HepG2 (cell line): ENCODE measurements around the gene C21orf58. TPM values are rescaled to one million over a fixed set of nuclear protein-coding genes. Genes with fewer than 3 reads are reported as not detected.

Source experiments
- GABPB1 ChIP-seq: IDR thresholded peaks from 2 replicates; pipeline ENCODE4 v1.6.1; 2016; ENCODE audit warnings: mild to moderate bottlenecking, missing genetic modification reagents, moderate library complexity, missing compliant biosample characterization
- IKZF4 ChIP-seq: sonication (generic); formaldehyde crosslinking; IDR thresholded peaks from 2 replicates; pipeline ENCODE4 v1.5.1; 2020; ENCODE audit warnings: borderline replicate concordance, mild to moderate bottlenecking, low read depth, missing genetic modification reagents; ENCODE audit errors: not compliant biosample characterization
- KLF6 ChIP-seq: IDR thresholded peaks from 2 replicates; pipeline ENCODE4 v1.8.0; 2016; ENCODE audit warnings: missing biosample characterization, missing genetic modification reagents
- MYC ChIP-seq: sonication (generic); formaldehyde crosslinking; IDR thresholded peaks from 2 replicates; pipeline ENCODE4 v1.9.0; 2021; ENCODE audit warnings: missing genetic modification reagents, borderline replicate concordance
- NFIC ChIP-seq: IDR thresholded peaks from 2 replicates; pipeline ENCODE4 v1.6.1; 2012; ENCODE audit warnings: mild to moderate bottlenecking, low read length, inconsistent platforms
- RBAK ChIP-seq: sonication (generic); formaldehyde crosslinking; IDR thresholded peaks from 2 replicates; pipeline ENCODE4 v1.5.1; 2020; ENCODE audit warnings: mild to moderate bottlenecking, missing genetic modification reagents
- ZNF34 ChIP-seq: sonication (generic); formaldehyde crosslinking; IDR thresholded peaks from 2 replicates; pipeline ENCODE4 v1.4.0; 2020; ENCODE audit warnings: mild to moderate bottlenecking, missing genetic modification reagents, borderline replicate concordance
- ZNF577 ChIP-seq: sonication (generic); formaldehyde crosslinking; IDR thresholded peaks from 2 replicates; pipeline ENCODE4 v1.4.0; 2020; ENCODE audit warnings: mild to moderate bottlenecking, low read depth, missing genetic modification reagents, borderline replicate concordance
- ZNF607 ChIP-seq: sonication (generic); formaldehyde crosslinking; IDR thresholded peaks from 2 replicates; pipeline ENCODE4 v1.5.1; 2020; ENCODE audit warnings: missing genetic modification reagents, mild to moderate bottlenecking, borderline replicate concordance
- polyA plus RNA-seq, 8 experiments: library from polyadenylated mRNA; depleted of rRNA in 3 of 8; stranded (reverse) in 7 of 8; unstranded in 1 of 8; fragments of >200 nt; fragmentation: Illumina TruSeq in 4 of 8; extraction: Trizol in 4 of 8; gene quantifications; 2 replicates each; pipeline versions ENCODE4 v1.2.1 to v1.2.3, GENCODE V29; 2011 to 2016; ENCODE audit warnings: low read depth in 4 of 8, missing spikeins in 1 of 8, mixed read lengths in 1 of 8; ENCODE audit not compliant: insufficient read depth in 1 of 8
- total RNA-seq, 5 experiments: library from RNA; depleted of rRNA; stranded (reverse); fragments of >200 nt; fragmentation: Illumina TruSeq; extraction: Trizol; gene quantifications; 2 replicates each; pipeline ENCODE4 v1.2.3, GENCODE V29; 2016; ENCODE audit warnings: low read depth in 1 of 5
- TF ChIP-seq, protein P1 (sequence below): sonication (generic); formaldehyde crosslinking; IDR thresholded peaks from 2 replicates; pipeline ENCODE4 v1.4.0; 2020; ENCODE audit warnings: missing genetic modification reagents
- TF ChIP-seq, protein P2 (sequence below): sonication (generic); formaldehyde crosslinking; IDR thresholded peaks from 2 replicates; pipeline ENCODE4 v1.8.0; 2022; ENCODE audit warnings: missing genetic modification reagents, mild to moderate bottlenecking, moderate library complexity, borderline replicate concordance

The C21orf58 gene
- total and polyA plus RNA-seq, 2 of the 13 experiments (the other 11 are each of a cell fraction or from before 2014, with no cell fraction given): 3.5 to 6.8 TPM

- TF ChIP-seq ZNF34 (no peak), RBAK (no peak), KLF6 (CRISPR knock-in tag) (no peak), NFIC (no peak), ZNF607 (CRISPR knock-in tag) (0 out of 2 replicates have a peak, but pooled peaks have one; percentile 81), GABPB1 (CRISPR knock-in tag) (peak; percentile 1; the same call in 1 of the 2 replicates), MYC (CRISPR knock-in tag) (peak; percentile 37; the same call in 1 of the 2 replicates), ZNF577 (CRISPR knock-in tag) (no peak), IKZF4 (CRISPR knock-in tag) (no peak)
- TF ChIP-seq, protein P1, sequence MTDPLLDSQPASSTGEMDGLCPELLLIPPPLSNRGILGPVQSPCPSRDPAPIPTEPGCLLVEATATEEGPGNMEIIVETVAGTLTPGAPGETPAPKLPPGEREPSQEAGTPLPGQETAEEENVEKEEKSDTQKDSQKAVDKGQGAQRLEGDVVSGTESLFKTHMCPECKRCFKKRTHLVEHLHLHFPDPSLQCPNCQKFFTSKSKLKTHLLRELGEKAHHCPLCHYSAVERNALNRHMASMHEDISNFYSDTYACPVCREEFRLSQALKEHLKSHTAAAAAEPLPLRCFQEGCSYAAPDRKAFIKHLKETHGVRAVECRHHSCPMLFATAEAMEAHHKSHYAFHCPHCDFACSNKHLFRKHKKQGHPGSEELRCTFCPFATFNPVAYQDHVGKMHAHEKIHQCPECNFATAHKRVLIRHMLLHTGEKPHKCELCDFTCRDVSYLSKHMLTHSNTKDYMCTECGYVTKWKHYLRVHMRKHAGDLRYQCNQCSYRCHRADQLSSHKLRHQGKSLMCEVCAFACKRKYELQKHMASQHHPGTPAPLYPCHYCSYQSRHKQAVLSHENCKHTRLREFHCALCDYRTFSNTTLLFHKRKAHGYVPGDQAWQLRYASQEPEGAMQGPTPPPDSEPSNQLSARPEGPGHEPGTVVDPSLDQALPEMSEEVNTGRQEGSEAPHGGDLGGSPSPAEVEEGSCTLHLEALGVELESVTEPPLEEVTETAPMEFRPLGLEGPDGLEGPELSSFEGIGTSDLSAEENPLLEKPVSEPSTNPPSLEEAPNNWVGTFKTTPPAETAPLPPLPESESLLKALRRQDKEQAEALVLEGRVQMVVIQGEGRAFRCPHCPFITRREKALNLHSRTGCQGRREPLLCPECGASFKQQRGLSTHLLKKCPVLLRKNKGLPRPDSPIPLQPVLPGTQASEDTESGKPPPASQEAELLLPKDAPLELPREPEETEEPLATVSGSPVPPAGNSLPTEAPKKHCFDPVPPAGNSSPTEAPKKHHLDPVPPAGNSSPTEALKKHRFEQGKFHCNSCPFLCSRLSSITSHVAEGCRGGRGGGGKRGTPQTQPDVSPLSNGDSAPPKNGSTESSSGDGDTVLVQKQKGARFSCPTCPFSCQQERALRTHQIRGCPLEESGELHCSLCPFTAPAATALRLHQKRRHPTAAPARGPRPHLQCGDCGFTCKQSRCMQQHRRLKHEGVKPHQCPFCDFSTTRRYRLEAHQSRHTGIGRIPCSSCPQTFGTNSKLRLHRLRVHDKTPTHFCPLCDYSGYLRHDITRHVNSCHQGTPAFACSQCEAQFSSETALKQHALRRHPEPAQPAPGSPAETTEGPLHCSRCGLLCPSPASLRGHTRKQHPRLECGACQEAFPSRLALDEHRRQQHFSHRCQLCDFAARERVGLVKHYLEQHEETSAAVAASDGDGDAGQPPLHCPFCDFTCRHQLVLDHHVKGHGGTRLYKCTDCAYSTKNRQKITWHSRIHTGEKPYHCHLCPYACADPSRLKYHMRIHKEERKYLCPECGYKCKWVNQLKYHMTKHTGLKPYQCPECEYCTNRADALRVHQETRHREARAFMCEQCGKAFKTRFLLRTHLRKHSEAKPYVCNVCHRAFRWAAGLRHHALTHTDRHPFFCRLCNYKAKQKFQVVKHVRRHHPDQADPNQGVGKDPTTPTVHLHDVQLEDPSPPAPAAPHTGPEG (CRISPR knock-in tag): no peak
- TF ChIP-seq, protein P2, sequence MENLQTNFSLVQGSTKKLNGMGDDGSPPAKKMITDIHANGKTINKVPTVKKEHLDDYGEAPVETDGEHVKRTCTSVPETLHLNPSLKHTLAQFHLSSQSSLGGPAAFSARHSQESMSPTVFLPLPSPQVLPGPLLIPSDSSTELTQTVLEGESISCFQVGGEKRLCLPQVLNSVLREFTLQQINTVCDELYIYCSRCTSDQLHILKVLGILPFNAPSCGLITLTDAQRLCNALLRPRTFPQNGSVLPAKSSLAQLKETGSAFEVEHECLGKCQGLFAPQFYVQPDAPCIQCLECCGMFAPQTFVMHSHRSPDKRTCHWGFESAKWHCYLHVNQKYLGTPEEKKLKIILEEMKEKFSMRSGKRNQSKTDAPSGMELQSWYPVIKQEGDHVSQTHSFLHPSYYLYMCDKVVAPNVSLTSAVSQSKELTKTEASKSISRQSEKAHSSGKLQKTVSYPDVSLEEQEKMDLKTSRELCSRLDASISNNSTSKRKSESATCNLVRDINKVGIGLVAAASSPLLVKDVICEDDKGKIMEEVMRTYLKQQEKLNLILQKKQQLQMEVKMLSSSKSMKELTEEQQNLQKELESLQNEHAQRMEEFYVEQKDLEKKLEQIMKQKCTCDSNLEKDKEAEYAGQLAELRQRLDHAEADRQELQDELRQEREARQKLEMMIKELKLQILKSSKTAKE (CRISPR knock-in tag): 0 out of 2 replicates have a peak, but pooled peaks have one; percentile 26
Measured at GRCh38 chr21:46325073-46325912, 1.6 kb upstream of the C21orf58 start (continued).
